Measurements from ENCODE around the gene TNIP2. TPM values are rescaled to one million over a fixed set of nuclear protein-coding genes. Genes with fewer than 3 reads are reported as not detected.
"Not testable (repeated sequence)": the region's sequence is repeated elsewhere in the genome, so short reads cannot be mapped to it uniquely, and the experiment has no call there.

TNIP2 gene
- total RNA-seq, 2 donors from 2014 or later = 47.1 to 63.6 TPM

DNA sequence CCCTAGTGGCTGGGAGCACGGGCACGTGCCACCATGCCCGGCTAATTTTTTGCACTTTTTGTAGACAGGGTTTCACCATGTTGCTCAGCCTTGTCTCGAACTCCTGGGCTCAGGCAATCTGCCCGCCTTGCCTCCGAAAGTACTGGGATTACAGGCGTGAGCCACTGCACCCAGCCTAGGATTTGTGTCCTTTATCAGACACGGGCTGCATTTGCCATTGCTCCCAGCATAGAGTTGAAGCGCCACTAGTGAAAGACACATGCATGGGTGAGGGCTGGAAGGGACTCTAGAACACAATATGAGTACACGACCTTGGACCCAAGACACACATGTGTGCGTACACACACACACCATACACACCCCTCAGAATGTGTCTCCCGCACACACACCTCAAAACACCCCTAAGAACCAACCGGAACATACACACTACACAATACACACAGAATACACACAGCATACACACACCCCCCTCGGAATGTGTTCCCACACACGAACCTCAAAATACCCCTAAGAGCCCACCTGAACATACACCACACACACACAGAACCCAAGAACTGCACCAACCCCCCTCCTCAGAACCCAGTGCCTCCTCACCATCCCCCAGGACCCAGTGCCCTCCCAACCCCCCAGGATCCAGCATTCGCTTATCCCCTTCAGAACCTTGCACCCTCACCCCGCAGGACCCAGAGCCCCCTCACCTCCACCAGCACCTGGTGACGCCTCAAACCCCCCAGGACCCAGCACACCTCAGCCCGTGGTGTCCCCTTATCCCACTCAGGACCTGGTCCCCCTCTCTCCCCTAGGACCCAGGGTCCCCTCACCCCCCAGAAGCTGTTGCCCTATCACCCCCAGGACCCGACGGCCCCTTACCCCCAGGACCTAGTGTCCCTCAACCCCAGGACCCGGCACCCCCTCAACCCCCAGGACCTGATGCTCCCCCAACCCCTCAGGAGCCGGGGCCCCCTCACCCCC lies 1.0 kb downstream of the TNIP2 start:
- DNase-seq (no peak), ATAC-seq (peak; percentile 3)
- intact Hi-C loops (cut with DNase I, micrococcal nuclease) = no loop called here

DNA sequence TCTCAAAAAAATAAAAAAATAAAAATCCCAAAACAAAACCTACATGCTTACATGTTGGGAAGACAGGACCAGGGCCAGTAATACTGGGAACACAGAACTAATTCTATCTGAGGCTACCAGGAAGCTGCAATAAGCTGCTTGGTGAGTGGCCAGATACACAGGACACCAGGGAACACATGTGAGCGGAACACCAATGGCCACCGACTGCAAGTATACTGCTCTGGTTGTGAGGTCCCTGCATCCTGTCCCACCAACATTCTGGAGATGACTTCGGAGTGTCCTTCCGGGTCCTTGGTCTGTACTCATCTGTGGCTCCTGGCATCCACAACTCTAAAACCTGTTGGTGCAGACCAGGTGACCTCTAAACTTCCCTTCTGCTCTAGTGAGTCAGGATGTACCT lies 2.7 kb downstream of the TNIP2 start:
- ATAC-seq (no peak), DNase-seq (no peak)
- intact Hi-C loops (cut with DNase I, micrococcal nuclease) = no loop called here

DNA sequence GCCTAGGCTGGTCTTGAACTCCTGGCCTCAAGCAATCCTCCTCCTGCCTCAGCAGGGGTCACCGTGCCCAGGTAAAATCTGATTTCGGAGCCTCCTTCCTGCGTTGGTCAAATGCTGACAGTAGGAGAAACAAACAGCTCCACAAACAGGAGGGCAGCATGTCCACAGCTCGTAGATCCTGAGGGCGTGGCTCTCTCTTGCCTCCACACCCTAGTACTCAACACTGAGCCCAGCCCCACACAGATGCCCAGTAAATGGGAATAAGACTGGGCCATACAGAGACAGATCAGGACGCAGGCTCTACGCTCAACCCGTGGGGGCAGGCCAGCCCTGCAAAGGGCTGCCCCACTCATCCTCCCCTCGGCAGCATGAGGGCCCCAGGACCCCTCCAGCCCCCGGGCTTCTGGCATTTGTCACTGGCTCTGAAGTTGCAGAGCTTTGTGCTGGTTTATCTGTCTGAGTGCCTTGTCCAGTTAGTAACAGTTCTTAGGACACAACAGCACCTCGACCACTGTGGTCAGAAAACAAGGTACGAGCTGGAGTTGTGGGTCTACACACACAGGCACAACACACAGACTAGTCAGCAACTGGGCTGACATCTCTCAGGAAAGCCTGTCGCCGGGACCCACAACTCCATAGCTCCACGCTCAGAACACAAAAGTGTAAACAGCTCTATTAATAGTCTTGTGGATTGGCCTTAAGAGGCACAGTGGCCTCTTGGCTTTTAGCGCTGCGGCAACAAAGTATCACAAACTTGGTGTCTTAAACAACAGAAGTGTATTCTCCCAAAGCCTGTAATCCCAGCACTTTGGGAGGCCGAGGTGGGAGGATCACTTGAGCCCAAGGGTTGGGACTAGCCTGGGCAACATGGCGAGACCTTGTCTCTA lies 5.2 kb downstream of the TNIP2 start:
- ATAC-seq (peak; percentile 85), DNase-seq (peak; percentile 67 to 71)
- intact Hi-C loops (cut with DNase I, micrococcal nuclease) = no loop called here

DNA sequence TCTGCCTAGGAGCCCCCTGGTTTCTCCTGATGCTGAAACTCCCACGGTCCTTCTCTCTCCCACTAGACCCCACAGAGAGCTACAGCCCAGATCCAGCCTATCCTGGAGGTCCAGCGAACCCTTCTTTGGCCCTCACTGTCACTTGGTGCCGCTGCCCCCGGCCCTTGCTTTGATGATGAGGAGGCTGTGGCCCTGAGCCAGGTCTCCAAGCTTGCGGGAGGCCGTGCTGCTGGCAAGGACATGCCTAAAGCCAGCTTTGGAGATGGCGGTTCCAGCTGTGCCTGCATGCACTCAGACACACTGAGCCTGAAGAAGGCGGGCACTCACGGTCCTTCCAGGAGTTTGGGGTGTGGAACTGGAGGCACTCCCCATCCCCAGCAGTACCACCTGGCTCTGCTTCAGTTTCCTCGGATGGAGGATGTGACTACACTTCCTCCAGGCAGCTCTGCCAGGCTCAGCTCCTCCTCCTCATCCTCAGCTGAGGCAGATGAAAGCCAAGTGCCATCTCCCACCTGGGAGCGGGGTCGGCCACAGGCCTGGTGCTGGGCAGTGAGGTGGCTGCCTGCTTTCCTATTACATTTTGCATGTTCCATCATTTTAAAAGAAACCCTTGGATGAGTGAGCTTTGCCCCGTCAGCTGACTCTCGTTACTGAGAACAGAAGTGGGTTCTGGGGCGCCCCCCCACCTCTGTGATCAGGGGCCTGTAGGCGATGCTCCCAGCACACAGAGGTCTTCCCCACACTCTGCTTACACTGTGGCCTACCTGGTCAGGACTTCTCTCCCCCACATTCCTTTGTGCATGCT lies 9.0 kb downstream of the TNIP2 start:
- DNase-seq (no peak), ATAC-seq (no peak)
- intact Hi-C loops (cut with DNase I, micrococcal nuclease) = no loop called here

DNA sequence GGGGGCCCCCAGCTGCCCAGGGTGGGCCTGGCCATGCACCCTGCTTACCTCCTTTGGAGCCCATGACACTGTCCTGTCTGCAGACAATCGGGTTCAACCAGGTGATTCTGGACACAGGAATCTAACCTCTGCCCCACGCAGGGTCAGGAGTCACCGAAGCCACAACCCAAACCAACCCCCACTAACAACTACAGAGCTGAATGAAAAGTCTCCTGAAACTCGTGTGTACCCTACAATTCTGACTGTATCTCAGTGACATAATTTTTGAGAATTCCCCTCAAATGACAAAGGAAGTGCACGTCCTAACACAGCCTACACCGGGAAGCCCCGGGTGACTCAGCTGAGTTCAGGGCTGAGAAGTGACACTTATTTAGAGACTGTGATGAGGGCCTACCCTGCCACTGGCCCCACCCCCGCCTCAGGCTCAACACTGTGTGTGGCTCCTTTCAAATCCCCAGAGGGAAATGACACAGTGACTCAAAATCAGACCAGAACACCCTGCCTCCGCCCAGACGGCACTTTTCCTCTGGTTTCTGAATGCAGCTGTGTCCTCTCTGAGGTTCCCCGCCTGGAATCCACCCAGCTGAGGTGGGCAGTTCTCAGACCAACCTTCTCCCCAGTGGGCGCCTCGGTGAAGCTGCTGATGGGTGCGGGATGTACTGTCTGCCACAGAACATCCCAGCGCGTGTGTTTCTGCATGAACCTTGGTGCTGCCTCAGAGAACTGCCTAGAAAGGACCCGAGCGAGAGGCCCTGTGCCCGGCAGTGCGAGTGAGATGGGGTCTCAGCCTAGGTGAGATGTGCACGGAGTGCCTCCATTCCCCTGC lies 9.9 kb downstream of the TNIP2 start:
- DNase-seq = peak in 1 of 2 donors; percentile 43
- no peak for ATAC-seq
- intact Hi-C loops (cut with DNase I, micrococcal nuclease) = no loop called here

DNA sequence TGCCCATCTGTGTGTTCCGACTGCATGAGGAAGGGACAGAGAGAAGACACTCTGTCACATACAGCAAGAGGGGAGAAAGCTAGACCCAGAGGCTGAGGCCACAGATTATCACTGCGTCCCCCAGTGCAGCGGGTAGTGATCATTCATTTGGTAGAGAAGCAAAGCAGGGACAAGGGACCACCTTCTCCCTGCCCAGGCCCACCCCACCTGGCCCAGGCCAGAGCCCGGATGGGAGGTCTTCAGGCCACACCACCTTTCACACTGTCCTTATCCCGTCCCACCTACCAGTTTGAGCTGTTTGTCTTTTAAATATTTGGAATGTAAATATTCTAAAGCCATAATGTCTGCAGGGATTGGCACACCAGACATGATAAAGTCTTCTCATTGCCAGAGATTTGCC lies 10.6 kb downstream of the TNIP2 start:
- ATAC-seq = no peak
- intact Hi-C loops (cut with DNase I, micrococcal nuclease) = no loop called here
- DNase-seq = no peak

DNA sequence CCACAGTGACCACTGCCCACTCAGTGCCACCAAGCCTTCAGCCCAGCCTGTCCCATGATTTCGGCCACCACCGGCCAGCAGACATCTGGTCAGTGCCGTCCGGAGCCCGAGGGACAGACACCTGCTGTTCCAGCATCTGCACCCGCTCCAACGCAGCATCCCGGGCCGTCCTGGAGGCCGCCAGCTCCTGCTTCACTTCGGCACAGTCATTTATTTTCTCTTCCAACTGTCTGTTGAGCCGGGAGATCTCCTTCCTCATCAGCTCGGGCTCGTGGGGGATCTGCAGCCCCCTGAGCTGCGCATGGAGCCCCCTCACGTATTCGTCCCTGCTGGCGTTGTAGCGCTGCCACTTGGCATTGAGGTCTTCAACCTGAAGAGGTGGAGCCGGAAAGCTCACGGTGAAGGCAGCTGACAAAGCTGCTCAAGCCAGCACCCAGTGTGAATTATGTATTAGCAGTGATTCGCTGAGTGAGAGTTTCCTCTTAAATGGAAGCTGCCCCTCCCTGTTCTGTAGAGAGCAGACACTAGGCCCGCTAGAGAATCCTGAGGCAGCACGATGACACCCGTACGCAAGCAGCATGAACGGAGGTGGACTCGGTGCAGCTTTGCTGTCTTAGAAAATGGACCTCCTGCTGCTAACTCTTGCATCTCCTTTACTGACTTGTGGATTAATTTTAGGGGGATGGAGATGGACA lies 11.4 kb downstream of the TNIP2 start:
- no peak for DNase-seq
- intact Hi-C loops (cut with DNase I, micrococcal nuclease) = no loop called here
- no peak for ATAC-seq

DNA sequence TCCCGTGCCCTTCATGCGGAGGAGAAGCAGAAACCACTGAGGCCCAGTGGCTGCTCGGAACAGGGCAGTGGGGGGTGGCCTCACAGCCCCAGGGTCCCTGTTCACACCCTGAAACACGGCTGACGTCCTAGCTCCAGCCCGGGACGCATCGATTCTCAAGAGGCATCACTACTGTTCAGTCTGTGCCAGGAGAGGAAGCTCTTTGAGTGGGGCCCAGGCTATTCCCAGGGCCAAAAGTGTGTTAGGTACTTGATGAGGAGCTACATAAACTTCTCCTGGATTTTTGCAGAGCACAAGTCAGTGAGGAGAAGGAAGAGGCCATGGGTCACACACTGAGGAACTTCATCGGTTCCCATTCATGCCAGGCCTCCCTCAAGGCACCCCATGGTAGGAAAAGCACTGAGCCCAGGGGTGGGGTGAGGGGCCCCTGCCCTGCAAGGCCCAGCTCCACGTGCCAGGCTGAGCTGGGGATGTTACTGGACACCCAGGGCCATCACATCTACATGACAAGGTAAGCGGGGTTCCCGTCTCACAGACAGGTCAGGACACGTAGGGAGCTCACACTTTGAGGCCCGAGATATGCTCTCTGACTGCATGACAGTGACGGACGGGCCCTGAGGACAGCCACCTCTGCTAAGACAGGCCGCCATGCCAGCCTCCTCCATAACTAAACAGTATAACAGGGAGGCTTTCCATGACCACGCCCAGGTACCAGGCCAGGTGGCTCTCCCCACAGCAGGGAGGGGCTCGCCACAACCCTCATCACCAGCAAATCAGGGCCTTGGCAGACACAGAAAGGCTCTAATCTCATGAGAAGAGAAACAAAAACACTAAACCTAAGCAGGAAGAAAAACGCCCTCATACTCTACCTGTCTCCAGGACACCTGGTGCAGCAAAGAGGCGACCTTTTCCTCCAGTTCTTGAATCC lies 12.4 kb downstream of the TNIP2 start:
- intact Hi-C loops (cut with DNase I, micrococcal nuclease) = no loop called here
- DNase-seq (peak; percentile 71 to 78), ATAC-seq (peak; percentile 90)

DNA sequence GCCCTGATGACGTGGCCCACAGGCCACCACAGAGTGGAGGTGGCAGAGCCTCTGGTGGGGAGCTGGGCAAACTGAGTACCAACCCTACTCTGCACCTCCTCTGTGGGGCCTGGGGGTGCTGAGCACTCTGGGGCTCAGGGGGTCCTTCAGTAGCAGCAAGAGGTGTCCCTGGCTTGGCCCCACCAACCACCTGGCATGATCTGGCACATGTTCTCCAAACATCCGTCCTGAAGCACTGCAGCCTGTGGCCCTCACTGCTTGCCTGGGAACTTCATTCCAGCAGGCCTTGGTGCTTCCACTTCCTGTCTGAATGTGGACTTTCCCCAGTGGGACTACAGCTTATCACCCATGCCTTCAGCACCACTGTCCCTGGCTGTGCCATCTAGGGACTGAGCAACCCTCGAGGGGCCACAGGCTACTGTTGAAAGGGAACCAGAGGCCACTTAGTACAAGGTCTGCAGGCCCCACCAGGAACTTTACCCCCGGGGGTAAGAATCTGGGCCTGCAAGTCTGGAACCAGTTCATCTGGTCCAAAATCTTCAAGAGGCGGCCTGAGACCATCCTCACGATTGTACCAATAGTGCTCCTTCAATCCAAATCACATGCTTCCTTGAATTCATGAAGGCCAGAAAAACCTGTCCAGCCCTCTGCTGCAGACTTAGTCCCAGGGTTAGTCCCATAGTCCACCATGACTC lies 13.2 kb downstream of the TNIP2 start:
- no peak for ATAC-seq

DNA sequence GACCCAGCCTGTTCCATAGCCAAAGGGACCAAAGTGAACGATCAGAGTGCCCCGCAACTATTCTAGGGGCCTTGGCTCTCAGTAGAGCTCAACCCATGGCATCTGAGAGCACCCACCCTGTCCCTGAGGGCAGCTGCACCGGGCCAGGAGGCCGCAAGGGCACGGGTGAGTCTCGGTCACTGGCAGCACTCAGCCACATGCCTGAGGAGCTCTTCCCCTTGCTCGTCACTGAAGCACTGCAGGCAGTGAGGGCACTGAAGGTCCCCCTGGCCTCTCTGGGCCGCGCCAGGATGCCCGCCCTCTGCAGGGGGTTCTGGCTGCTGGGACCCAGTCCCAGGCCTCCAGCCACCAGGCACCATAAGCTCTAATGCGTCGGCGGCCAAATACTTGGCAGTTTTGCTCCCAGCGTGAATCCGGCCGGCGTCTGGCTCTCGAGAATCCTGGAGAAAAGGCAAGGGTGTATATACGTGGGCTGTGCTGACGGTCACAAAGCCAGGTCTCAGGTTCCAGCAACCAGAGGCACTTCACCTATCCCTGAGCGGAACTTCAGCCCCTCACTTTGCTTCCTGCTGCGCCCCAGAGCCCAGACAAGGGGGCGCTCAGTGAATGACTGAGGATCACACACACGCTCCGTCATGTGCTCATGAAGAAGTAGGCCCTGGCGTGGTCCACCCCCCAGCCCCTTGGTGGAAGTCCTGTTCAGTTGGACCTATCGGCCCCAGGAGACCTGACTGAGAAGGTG lies 13.9 kb downstream of the TNIP2 start:
- intact Hi-C loops (cut with DNase I, micrococcal nuclease) = no loop called here
- DNase-seq (peak in 1 of 2 donors; percentile 19), ATAC-seq (no peak)

More for the DNA sequence above, 13.2 kb downstream of the TNIP2 start:
- intact Hi-C loops (cut with DNase I, micrococcal nuclease) = no loop called here
- peak in 1 of 2 donors; percentile 18 for DNase-seq

DNA sequence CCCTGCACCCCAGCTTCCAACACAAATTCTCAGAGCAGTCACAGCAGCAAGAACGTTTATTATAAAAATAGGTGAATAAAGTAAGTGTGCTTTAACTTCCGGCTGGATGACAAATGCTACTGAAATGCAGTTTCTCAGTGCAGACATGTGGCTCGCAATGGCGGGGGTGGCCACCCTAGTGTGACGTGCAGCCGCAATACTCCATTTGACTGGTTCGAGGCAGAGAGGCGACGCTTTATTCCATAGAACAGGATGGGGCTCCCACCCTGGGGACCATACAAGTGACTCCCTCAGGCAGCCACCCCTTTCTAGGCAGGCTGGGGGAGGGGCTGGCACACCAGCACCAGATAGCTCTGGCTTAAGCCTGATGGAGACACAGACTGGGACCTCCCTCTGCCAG lies 14.5 kb downstream of the TNIP2 start:
- intact Hi-C loops (cut with DNase I, micrococcal nuclease) = no loop called here
- DNase-seq (no peak), ATAC-seq (no peak)

DNA sequence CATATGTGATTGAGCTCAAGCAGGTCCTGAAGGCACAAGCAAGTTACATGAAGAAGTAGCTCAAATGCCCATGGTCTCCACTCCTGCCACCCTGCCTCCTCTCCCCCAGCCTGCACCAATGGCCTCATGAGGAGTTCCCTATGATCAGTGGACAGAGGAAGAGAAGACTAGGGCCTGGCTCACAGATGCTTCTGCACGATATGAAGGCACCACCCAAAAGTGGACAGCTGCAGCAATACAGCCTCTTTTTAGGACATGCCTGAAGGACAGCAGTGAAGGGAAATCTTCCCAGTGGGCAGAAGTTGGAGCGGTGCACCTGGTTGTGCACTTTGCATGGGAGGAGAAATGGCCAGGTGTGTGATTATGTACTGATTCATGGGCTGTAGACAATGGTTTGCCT lies 17.8 kb downstream of the TNIP2 start:
- ATAC-seq; intact Hi-C loops (cut with DNase I, micrococcal nuclease); DNase-seq: not testable (repeated sequence)

DNA sequence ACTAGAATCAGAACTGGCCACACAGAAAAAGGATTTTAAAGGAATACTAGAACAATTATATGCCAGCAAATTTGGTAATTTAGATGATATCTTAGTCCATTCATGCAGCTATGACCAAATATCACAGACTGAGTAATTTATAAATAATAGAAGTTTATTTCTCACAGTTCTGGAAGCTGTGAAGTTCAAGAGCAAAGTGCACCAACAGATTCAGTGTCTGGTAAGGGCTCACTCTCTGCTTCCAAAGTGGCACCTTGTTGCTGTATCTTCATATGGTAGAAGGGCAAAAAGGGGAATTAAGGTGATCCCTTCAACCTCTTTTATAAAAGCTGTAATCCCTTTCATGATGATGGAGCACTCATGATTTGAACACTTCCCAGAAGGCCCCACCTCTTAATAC lies 20.3 kb downstream of the TNIP2 start:
- intact Hi-C loops (cut with DNase I, micrococcal nuclease) = no loop called here
- DNase-seq = no peak
- no peak for ATAC-seq

DNA sequence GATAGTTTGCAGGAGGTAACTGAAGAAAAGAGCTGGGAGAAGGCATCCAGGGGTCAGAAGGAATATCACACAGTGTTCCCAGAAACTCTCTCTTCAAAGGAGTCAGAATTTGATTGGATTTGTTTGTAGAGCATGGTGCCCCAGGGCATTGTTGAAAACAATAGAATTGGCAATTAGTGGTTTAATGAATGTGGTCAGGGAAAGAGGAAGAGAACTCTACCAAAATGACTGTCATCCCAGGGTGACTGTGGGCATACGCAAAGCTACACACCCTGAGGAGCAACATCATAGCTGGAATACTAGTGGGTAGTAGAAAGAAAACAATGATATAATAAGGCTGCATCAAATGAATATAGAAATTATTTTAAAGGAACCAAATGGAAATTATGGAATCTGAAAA lies 21.5 kb downstream of the TNIP2 start:
- DNase-seq (no peak), ATAC-seq (no peak)
- intact Hi-C loops (cut with DNase I, micrococcal nuclease) = no loop called here

DNA sequence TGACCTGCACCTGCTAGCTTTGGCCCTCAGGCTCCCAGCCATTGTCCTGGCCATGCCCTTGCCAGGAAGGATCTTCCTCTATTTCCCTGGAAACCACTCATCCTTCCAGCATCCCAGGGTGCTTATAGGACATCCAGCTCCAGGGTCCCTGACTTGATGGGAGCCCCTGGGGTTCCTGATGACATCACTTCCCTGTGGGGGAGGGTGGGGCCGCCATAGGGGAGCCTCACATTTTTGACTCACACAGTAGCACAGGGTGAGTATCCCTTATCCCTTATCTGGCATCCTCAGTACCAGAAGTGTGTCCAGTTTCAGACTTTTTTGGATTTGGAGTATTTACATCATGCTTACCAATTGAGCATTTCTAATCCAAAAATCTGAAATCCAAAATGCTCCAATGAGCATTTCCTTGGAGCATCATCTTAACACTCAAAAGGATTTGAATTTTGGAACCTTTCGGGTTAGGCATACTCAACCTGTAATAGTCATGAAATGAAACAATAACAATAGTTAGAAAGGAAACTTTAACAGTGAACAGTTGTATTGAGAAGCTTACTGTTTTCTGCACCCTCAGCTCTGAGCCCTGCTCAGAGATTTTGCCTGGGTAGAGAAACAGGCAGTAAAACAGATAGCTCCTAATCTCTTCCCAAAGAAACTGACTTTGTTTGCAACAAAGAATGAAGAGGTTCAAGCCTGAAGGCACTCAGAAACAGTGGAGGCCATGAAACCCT lies 22.1 kb downstream of the TNIP2 start:
- DNase-seq (no peak), ATAC-seq (peak; percentile 13)
- intact Hi-C loops (cut with DNase I, micrococcal nuclease) = no loop called here
